ENCODE measurements around the gene PRDM16.

- TF ChIP-seq, protein P1, sequence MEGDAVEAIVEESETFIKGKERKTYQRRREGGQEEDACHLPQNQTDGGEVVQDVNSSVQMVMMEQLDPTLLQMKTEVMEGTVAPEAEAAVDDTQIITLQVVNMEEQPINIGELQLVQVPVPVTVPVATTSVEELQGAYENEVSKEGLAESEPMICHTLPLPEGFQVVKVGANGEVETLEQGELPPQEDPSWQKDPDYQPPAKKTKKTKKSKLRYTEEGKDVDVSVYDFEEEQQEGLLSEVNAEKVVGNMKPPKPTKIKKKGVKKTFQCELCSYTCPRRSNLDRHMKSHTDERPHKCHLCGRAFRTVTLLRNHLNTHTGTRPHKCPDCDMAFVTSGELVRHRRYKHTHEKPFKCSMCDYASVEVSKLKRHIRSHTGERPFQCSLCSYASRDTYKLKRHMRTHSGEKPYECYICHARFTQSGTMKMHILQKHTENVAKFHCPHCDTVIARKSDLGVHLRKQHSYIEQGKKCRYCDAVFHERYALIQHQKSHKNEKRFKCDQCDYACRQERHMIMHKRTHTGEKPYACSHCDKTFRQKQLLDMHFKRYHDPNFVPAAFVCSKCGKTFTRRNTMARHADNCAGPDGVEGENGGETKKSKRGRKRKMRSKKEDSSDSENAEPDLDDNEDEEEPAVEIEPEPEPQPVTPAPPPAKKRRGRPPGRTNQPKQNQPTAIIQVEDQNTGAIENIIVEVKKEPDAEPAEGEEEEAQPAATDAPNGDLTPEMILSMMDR (IDR thresholded peaks at IDR 0.05) = no peak
- TF ChIP-seq SMC3 (IDR thresholded peaks at IDR 0.05; ENCODE audit: low read depth, low read length) (no peak), RAD21 (IDR thresholded peaks at IDR 0.05; ENCODE audit: low read length) (no peak)
Measured at GRCh38 chr1:3227893-3228292, 158.9 kb downstream of the PRDM16 start.

All from SK-N-SH (cell line).